GM03348 (cell line): Measurements from ENCODE around the gene STK25.
A peak's percentile ranks its signal among the peaks of the same experiment; 100 is the strongest.
"Not testable (repeated sequence)": the region's sequence is repeated elsewhere in the genome, so short reads cannot be mapped to it uniquely, and the experiment has no call there.

Experiments
- DNase-seq: peaks from one replicate; pipeline ENCODE4 v3.0.0; 2012; ENCODE audit warnings: low spot score

Gene STK25

GRCh38 chr2:241539616-241540374, 31.4 kb upstream of the STK25 start:
- peak; percentile 3 for DNase-seq

- DNase-seq = no peak
Measured at GRCh38 chr2:241538838-241539615, 30.6 kb upstream of the STK25 start.

- DNase-seq = no peak
Measured at GRCh38 chr2:241535871-241536655, 27.7 kb upstream of the STK25 start.

- DNase-seq = no peak
Measured at GRCh38 chr2:241534701-241535375, 26.5 kb upstream of the STK25 start.

GRCh38 chr2:241534293-241534692, 25.9 kb upstream of the STK25 start:
- DNase-seq = no peak

GRCh38 chr2:241532733-241533601, 24.6 kb upstream of the STK25 start:
- no peak for DNase-seq

- no peak for DNase-seq
Measured at GRCh38 chr2:241532168-241532567, 23.8 kb upstream of the STK25 start.

- no peak for DNase-seq
Measured at GRCh38 chr2:241531161-241531722, 22.9 kb upstream of the STK25 start.

- no peak for DNase-seq
Measured at GRCh38 chr2:241530571-241530970, 22.2 kb upstream of the STK25 start.

- not testable (repeated sequence) for DNase-seq
Measured at GRCh38 chr2:241525818-241526780, 17.7 kb upstream of the STK25 start.

- no peak for DNase-seq
Measured at GRCh38 chr2:241522477-241522876, 14.1 kb upstream of the STK25 start.

- DNase-seq = no peak
Measured at GRCh38 chr2:241519669-241520068, 11.3 kb upstream of the STK25 start.

GRCh38 chr2:241517297-241517696, 8.9 kb upstream of the STK25 start:
- no peak for DNase-seq

GRCh38 chr2:241516520-241516965, 8.2 kb upstream of the STK25 start:
- DNase-seq = no peak

- DNase-seq = peak; percentile 21
Measured at GRCh38 chr2:241514986-241515737, 6.8 kb upstream of the STK25 start.

GRCh38 chr2:241514553-241514952, 6.2 kb upstream of the STK25 start:
- DNase-seq = no peak

- DNase-seq = no peak
Measured at GRCh38 chr2:241511091-241511741, 2.8 kb upstream of the STK25 start.

GRCh38 chr2:241509155-241509784, 886 bp upstream of the STK25 start:
- DNase-seq = no peak
